NCI-H526 (cell line): ENCODE measurements around the gene ATAT1.

Experiments used
- DNase-seq, 2 experiments: peaks; one replicate each; lab custom pipeline; 2025; lab: John Stamatoyannopoulos, UW

ATAT1 gene

GRCh38 chr6:30626484-30627366, at the start of gene ATAT1:
Gene ATAT1, plus strand, starts transcription at chr6:30626874.
- DNase-seq = peak; percentile 71 to 86

DNA sequence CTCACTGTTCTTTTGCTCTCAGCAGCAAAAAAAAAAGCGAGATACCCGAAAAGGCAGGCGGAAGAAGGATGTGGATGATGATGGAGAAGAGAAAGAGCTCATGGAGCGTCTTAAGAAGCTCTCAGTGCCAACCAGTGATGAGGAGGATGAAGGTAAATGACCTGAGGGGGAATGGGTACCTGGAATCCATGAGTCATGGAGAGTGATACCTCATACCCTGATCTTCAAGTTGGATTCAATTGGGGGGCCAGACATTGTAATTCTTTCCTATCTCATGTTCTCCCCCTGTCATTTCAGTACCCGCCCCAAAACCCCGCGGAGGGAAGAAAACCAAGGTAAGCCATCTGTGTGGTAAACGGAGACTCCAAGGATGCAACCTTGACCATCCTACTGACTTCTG, 48.6 kb upstream of the ATAT1 start:
- DNase-seq = no peak

- no peak for DNase-seq
These were observed 42.8 kb upstream of the ATAT1 start for GRCh38 chr6:30583921-30584320.

DNA sequence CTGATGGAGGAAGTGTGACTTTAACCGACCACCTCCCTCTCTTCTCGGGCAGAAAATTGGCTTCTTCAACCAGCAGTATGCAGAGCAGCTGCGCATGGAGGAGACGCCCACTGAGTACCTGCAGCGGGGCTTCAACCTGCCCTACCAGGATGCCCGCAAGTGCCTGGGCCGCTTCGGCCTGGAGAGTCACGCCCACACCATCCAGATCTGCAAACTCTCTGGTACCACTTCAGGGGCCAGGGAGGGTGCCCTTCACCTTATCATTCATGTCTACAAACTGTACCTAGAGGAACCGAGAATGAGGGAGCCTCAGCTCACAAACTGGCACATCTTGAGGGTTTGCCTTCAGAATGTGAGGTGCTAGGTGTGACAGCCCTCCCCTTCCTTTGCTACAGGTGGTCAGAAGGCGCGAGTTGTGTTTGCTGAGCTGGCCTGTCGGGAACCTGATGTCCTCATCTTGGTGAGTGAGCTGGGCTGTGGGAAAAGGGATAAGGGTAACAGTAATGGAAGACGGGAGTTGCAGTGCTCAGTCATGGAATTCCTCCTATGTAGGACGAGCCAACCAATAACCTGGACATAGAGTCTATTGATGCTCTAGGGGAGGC, 36.8 kb upstream of the ATAT1 start:
- no peak for DNase-seq

DNA sequence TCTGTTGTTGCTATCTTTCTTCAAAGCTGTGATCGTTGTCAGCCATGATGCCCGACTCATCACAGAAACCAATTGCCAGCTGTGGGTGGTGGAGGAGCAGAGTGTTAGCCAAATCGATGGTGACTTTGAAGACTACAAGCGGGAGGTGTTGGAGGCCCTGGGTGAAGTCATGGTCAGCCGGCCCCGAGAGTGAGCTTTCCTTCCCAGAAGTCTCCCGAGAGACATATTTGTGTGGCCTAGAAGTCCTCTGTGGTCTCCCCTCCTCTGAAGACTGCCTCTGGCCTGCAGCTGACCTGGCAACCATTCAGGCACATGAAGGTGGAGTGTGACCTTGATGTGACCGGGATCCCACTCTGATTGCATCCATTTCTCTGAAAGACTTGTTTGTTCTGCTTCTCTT, 36.2 kb upstream of the ATAT1 start:
- DNase-seq = no peak

- no peak for DNase-seq
These were observed 35.7 kb upstream of the ATAT1 start for GRCh38 chr6:30591008-30591407.

GRCh38 chr6:30592287-30592686, 34.4 kb upstream of the ATAT1 start:
- DNase-seq = no peak

GRCh38 chr6:30597315-30598144, 29.1 kb upstream of the ATAT1 start:
- DNase-seq = peak; percentile 53 to 84

DNA sequence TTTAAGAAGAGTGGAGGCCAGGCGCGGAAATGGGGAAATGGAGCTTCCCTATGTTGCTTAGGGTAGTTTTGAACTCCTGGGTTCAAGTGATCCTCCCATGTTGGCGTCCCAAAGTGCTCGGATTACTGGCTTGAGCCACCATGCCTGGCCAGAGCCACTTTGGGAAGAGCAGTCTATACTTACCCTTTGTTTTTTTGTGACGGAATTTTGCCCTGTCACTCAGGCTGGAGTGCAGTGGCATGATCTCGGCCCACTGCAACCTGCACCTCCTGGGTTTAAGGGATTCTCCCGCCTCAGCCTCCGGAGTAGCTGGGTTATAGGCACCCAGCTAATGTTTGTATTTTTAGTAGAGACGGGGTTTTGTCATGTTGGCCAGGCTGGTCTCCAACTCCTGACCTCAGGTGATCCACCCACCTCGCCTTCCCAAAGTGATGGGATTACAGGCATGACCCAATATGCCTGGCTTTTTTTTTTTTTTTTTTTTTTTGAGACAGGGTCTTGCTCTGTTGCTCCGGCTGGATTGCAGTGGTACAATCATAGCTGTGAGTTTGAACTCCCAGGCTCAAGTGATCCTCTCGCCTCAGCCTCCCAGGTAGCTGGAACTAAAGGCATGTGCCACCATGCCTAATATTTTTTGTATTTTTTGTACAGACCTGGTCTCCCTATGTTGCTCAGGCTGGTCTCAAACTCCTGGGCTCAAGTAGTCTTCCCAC, 27.6 kb upstream of the ATAT1 start:
- DNase-seq = no peak

- DNase-seq = no peak
These were observed 26.9 kb upstream of the ATAT1 start for GRCh38 chr6:30599625-30600324.

DNA sequence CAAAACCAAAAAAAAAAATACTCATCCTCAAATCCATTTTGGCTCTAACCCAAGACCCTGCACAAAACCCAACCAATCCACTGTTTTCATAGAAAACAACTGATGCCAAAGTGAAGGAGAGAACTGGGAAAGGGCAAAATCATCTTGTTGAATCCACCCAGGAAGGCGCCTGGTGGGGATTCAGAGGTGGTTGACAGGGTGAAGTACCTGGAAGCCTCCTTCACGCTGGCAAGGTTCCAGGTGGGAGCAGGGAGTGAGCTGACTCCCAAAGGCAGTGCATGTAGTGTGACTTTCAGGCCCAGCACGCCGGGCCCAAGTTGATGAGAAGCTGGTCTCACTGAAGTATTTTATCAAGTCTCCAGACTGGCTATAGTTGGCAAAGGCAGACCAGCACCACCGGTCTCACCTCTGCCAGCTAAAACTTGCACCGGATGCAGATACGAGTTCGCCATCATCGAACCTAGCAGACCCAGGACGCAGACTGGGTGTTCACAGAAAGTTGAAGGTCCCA, 26.2 kb upstream of the ATAT1 start:
- DNase-seq = no peak

DNA sequence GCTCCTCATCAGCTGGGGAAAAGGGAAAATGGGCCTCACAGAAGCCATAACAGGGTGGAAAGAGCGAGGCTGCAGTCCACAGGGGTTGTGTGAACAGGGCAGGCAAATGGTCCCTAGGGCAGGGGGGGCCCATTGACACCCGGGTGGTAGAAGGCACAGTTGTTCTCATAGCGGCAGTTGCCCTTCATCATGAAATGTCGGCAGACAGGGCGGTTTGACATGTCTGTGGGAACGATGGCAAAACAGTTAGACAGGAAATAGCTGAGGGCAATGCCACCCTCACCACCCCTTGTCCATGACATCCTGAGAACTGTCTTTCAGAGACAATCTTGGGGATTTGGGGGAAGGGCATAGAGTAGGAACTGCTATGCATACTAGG, 25.2 kb upstream of the ATAT1 start:
- DNase-seq = no peak

DNA sequence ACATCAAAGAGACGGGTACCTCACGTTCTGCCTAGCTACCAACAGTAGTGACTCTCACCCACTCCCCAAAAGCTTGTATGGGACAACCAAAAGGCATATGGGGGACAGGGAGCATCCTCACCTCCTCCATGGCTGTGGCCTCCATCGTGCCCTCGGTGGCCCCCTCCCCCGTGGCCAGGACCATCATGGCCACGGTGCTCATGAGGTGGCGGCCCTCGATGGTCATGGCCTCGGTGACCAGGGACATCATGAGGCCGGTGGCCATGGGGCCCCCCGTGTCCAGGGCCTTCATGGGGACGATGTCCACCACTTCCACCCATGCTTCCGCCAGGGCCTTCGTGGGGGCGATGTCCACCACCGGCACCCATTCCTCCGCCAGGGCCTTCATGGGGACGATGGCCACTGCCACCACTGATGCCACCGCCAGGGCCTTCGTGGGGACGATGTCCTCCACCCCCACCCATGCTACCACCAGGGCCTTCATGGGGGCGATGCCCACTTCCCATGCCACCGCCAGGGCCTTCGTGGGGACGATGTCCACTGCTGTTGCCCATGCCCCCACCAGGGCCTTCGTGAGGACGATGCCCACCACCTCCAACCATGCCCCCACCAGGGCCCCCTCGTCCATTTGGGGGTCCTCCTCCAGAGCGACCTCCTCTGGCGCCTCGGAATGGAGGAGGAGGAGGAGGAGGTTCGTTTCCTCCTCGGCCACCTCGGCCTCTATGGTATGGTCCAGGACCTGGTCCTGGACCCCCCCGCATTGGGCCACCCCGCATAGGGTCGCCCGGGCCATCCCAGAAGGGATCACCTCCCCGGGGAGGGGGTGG, 24.6 kb upstream of the ATAT1 start:
- no peak for DNase-seq

- DNase-seq = no peak
These were observed 22.7 kb upstream of the ATAT1 start for GRCh38 chr6:30603961-30604360.

DNA sequence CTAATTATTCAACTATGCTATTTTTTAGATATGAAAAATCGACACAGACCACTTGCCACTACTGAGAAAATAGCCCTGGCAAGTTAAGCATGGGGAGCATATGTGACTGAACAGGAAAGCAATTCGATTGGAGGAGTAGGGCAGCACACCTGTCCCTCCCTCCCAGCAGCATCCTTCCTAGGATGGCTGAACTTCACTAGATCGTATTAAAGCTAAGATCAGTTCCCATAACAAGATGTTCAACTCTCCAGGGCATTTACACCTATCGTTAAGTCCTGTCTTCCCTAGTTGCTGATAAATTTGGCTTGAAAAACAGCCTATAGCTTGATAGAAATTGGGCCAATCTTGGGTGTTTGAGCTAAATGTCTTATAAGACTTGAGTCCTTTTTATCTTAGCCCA, 16.6 kb upstream of the ATAT1 start:
- no peak for DNase-seq

GRCh38 chr6:30611150-30611855, 15.4 kb upstream of the ATAT1 start:
- DNase-seq = no peak

DNA sequence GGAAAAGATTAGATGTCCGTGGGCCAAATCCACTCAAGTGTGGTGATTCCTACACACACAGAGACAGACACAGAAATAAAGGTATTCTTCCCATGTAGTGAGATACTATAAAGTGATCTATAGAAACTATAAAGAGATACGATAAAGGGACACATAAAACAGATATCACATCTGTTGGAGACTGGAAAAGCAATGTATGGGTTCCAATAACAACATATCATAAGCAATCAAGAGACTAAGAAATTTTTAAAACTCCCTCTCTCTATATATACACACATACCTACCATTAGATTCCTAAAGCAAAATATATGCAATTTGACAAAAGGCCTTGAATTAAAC, 14.8 kb upstream of the ATAT1 start:
- DNase-seq = no peak

- no peak for DNase-seq
These were observed 14.5 kb upstream of the ATAT1 start for GRCh38 chr6:30612213-30612612.

DNA sequence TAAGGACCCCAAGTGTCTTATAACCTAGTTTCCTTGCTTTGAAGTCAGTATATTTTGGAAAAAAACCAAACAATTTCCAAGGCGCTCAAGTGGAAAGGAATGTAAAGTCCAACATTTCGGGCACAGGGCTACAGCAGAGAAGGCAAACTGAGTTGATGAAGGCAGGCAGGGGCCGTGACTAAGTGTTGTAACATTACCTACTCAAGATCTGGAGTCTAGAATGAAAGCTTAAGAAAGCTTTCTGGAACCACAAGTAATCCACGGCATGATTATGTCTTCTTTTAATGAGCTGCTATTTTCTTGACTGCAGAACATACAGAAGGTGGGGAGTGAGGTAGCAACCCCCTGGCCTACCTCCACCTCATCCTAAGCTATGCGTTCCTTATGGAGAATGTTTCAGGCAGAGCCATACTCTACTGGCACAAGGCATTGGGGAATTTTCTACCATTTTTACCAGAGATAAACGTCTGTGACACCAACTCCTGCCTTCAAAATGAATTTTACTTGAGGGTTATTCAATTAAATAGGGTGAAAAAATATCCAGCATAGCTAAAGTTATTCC, 13.9 kb upstream of the ATAT1 start:
- no peak for DNase-seq
